Heart left ventricle (tissue), 16 donors: ENCODE results near the gene OR5M10. TPM values are rescaled to one million over a fixed set of nuclear protein-coding genes. Genes with fewer than 3 reads are reported as not detected.
"Not testable (repeated sequence)": the region's sequence is repeated elsewhere in the genome, so short reads cannot be mapped to it uniquely, and the experiment has no call there.

Source experiments
- ATAC-seq, 4 donors: fragments of 200-7000 bp; cut with Tn5 transposase; one replicate each; pipeline ENCODE4 v1.9.1; 2020 to 2022; ENCODE audit warnings: moderate library complexity in 4 of 4, mild to moderate bottlenecking in 3 of 4, moderate number of reproducible peaks in 1 of 4
- DNase-seq, 5 donors: peaks; one replicate each; pipeline ENCODE4 v3.0.0-alpha.2; 2020
- H3K27ac ChIP-seq, 12 donors: fragments of 200-600 bp; sonication (generic) in 4 of 12; one replicate each; pipeline versions ENCODE4 v1.5.0 to v1.8.0; 2016 to 2022; ENCODE audit warnings: mild to moderate bottlenecking in 2 of 12
- H3K27me3 ChIP-seq, 9 donors: fragments of 200-600 bp; sonication (generic) in 2 of 9; one replicate each; pipeline versions ENCODE4 v1.5.1 to v1.8.0; 2016 to 2022; ENCODE audit warnings: mild to moderate bottlenecking in 3 of 9
- H3K36me3 ChIP-seq, 9 donors: fragments of 200-600 bp; sonication (generic) in 2 of 9; one replicate each; pipeline versions ENCODE4 v1.5.0 to v1.8.0; 2018 to 2022; ENCODE audit warnings: mild to moderate bottlenecking in 2 of 9
- H3K4me1 ChIP-seq, 12 donors: fragments of 200-600 bp; sonication (generic) in 4 of 12; one replicate each; pipeline versions ENCODE4 v1.5.0 to v1.8.0; 2016 to 2022; ENCODE audit warnings: mild to moderate bottlenecking in 3 of 12
- H3K4me3 ChIP-seq, 12 donors: fragments of 200-600 bp; sonication (generic) in 4 of 12; one replicate each; pipeline versions ENCODE4 v1.5.0 to v1.8.0; 2017 to 2022; ENCODE audit warnings: mild to moderate bottlenecking in 9 of 12, moderate library complexity in 4 of 12
- H3K9me3 ChIP-seq, 12 donors: fragments of 200-600 bp; sonication (generic) in 4 of 12; one replicate each; pipeline versions ENCODE4 v1.5.0 to v1.8.0; 2016 to 2022; ENCODE audit warnings: mild to moderate bottlenecking in 1 of 12
- CTCF ChIP-seq, 12 donors: fragments of 200-600 bp; sonication (generic) in 4 of 12; IDR thresholded peaks; one replicate each; pipeline versions ENCODE4 v1.5.0 to v1.8.0; 2018 to 2022; ENCODE audit warnings: antibody characterized with exemption in 12 of 12, mild to moderate bottlenecking in 5 of 12
- POLR2A ChIP-seq, 2 donors: fragments of 450-650 bp; IDR thresholded peaks; one replicate each; pipeline ENCODE4 v1.6.1; 2017; ENCODE audit warnings: antibody characterized with exemption in 2 of 2, mild to moderate bottlenecking in 2 of 2, moderate library complexity in 2 of 2
- WGBS, 4 donors: extraction: QIAGEN DNeasy Blood & Tissue Kit in 2 of 4; methylation state at CpG; one replicate each; pipeline versions ENCODE4 v1.1.5 to v1.1.7; 2013 to 2018; 5-methylcytosine and 5-hydroxymethylcytosine counted together
- intact Hi-C, 10 donors: fragments of 100-400 bp; cut with DNase I; formaldehyde crosslinking; loops; one replicate each; pipeline versions ENCODE4 v1.11.1 to v1.14.2; 2022
- polyA plus RNA-seq, 2 donors: library from polyadenylated mRNA; stranded (reverse); fragments of 200-250 nt; gene quantifications; one replicate each; pipeline ENCODE4 v1.2.3, GENCODE V29; 2013
- total RNA-seq, 9 donors: library from RNA; depleted of rRNA in 2 of 9; stranded (reverse); fragments of >200 nt in 2 of 9; fragmentation: NEBNext Ultra II Directional in 3 of 9; extraction: Animal tissue kit (Norgen Biotek cat#: 25700) in 3 of 9; gene quantifications; one replicate each; pipeline versions ENCODE4 v1.1.0 to v1.2.4, GENCODE V29; 2016 to 2023
- donor health status: ischemic (EF 13 %, LVEDD 7.1; RV severe dilation, severe dysfunction).
- donor health status: healthy with polysubstance abuse.
- donor health status: DM: no; HTN: yes; CAD: no.
- donor health status: DM: no; HTN: no; CAD: no.
- donor health status: ischemic (EF 25% LVEDD 6.9; RV normal size, moderate dysfunction).
- donor health status: ischemic (EF 25% LVEDD 5.7; RV mildly dilated, moderate dysfunction).
- donor health status: healthy.
- donor health status: DM: yes; HTN: yes; CAD: no.
- donor health status: ischemic (EF 35%, LVEDD 5.7; RV mildly dilated, moderate dysfunction).
- donor health status: nonischemic (EF 11% LVEDD 7.7; RV severe dilation, severe dysfunction).
- donor health status: DM: yes; HTN: yes; CAD: no.
- donor health status: PGD.
- donor health status: ischemic (EF 29% LVEDD 5.4; RV normal size, mild dysfunction).
- donor health status: nonischemic (EF 23%, LVEDD 6.1; RV moderate dilation, normal function).

The OR5M10 gene
- total and polyA plus RNA-seq, 11 donors: not detected

- intact Hi-C loops: no loop called here
- Histone ChIP-seq H3K27me3 (no peaks in the 10 kb centered on the region), H3K4me1 (no peaks in the 10 kb centered on the region), H3K36me3 (no peaks in the 10 kb centered on the region), H3K4me3 (no peak overlapping the region), H3K9me3 (no peaks in the 10 kb centered on the region), H3K27ac (no peak overlapping the region)
- DNase-seq: no peak
- WGBS, 4 donors: 50 to 70% (median 64%) methylated on average over 6 of the region's 6 CpGs
- no peak for ATAC-seq
- TF ChIP-seq CTCF (IDR thresholded peaks at IDR 0.05) (no peak), POLR2A (IDR thresholded peaks at IDR 0.05) (no peak)
Observed at GRCh38 chr11:56558574-56558973, 18.9 kb downstream of the OR5M10 start.

GRCh38 chr11:56554691-56555090 lies 22.8 kb downstream of the OR5M10 start:
- WGBS, 4 donors: 84 to 90% (median 88%) methylated on average over 13 of the region's 13 CpGs
- ATAC-seq, H3K27ac ChIP-seq, H3K4me3 ChIP-seq, H3K36me3 ChIP-seq, H3K4me1 ChIP-seq, DNase-seq, H3K27me3 ChIP-seq, intact Hi-C loops, H3K9me3 ChIP-seq: not testable (repeated sequence)

GRCh38 chr11:56545531-56545930 lies 32.0 kb downstream of the OR5M10 start:
- Histone ChIP-seq H3K4me3 (no peak overlapping the region), H3K4me1 (no peaks in the 10 kb centered on the region), H3K27me3 (no peaks in the 10 kb centered on the region), H3K9me3 (peaks cover 0 to 6% (median 0%) of the 10 kb centered on the region in 12 donors), H3K27ac (no peak overlapping the region), H3K36me3 (no peaks in the 10 kb centered on the region)
- WGBS, 4 donors: 77 to 85% (median 84%) methylated on average over 6 of the region's 6 CpGs
- intact Hi-C loops: no loop called here
- TF ChIP-seq CTCF (IDR thresholded peaks at IDR 0.05): no peak
- TF ChIP-seq POLR2A (IDR thresholded peaks at IDR 0.05): no peak
- DNase-seq (no peak), ATAC-seq (no peak)

- Histone ChIP-seq H3K27ac (no peak overlapping the region), H3K4me1 (no peaks in the 10 kb centered on the region), H3K27me3 (no peaks in the 10 kb centered on the region), H3K4me3 (no peak overlapping the region), H3K36me3 (no peaks in the 10 kb centered on the region), H3K9me3 (peaks cover 0 to 9% (median 0%) of the 10 kb centered on the region in 12 donors)
- 81 to 90% (median 89%) methylated on average over 1 of the region's 1 CpG for WGBS, 4 donors
- ATAC-seq (no peak), DNase-seq (no peak)
- intact Hi-C loops: no loop called here
- TF ChIP-seq POLR2A (IDR thresholded peaks at IDR 0.05): no peak
- no peak for TF ChIP-seq CTCF (IDR thresholded peaks at IDR 0.05)
Observed at GRCh38 chr11:56543739-56544138, 33.8 kb downstream of the OR5M10 start.

GRCh38 chr11:56543157-56543556 lies 34.4 kb downstream of the OR5M10 start, which contains the start of gene OR5M11:
OR5M11 (minus strand) TSS chr11:56543257; CDS start chr11:56543257, 0 bp downstream.
- Histone ChIP-seq H3K36me3 (no peaks in the 10 kb centered on the region), H3K27ac (no peak within 1 kb of the TSS), H3K9me3 (peaks cover 0 to 9% (median 0%) of the 10 kb centered on the region in 12 donors), H3K4me1 (no peaks in the 10 kb centered on the region), H3K4me3 (no peak within 1 kb of the TSS), H3K27me3 (no peaks in the 10 kb centered on the region)
- DNase-seq: no peak
- TF ChIP-seq CTCF (IDR thresholded peaks at IDR 0.05): no peak
- no peak for TF ChIP-seq POLR2A (IDR thresholded peaks at IDR 0.05)
- intact Hi-C loops: no loop called here
- WGBS, 4 donors: 77 to 89% (median 80%) methylated on average over 2 of the region's 2 CpGs
- ATAC-seq: no peak
